Fibroblast of peridontal ligament (primary cell): ENCODE data around the gene PLCG2.
"Not testable (repeated sequence)": the region's sequence is repeated elsewhere in the genome, so short reads cannot be mapped to it uniquely, and the experiment has no call there.

ENCODE experiments used
- DNase-seq: peaks from one replicate; pipeline ENCODE4 v3.0.0-alpha.2; 2010; ENCODE audit errors: extremely low read depth

The PLCG2 gene

DNA sequence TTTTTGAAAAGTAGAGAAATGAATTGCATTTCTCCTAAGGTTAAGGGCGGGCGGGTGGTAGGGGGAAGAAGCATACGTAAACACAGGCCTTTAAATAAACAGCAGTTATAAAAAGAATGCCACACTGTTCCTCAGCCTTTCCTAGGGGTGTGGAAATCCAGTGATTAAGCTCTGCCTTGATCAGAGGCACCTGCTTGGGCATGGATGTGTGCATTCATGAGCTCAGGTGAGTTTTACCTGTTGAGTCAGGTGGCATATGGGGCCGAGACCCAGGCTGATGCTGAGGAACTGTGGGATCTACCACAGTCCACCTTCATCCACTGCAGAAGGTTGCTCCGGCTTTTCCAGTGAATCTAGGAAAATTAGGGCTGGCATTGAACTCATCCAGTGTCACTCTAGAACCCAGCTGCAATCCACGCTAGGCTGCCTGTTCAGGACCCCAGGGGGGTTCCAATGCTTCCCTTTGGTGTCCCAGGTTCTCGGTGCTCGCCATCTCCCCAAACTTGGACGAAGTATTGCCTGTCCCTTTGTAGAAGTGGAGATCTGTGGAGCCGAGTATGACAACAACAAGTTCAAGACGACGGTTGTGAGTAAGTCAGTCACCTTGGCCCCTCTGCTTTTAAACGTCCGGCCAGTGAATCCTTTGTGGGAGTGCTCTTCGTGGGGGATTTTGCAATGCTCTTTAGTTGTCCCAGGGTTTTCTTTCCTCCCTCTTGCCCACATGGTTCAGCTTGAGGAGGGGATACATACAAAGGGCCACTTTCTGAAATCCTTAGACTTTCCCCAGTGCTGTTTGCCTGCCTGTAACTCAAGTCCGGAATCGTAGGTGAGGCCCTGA, 159.5 kb downstream of the PLCG2 start:
- no peak for DNase-seq

DNA sequence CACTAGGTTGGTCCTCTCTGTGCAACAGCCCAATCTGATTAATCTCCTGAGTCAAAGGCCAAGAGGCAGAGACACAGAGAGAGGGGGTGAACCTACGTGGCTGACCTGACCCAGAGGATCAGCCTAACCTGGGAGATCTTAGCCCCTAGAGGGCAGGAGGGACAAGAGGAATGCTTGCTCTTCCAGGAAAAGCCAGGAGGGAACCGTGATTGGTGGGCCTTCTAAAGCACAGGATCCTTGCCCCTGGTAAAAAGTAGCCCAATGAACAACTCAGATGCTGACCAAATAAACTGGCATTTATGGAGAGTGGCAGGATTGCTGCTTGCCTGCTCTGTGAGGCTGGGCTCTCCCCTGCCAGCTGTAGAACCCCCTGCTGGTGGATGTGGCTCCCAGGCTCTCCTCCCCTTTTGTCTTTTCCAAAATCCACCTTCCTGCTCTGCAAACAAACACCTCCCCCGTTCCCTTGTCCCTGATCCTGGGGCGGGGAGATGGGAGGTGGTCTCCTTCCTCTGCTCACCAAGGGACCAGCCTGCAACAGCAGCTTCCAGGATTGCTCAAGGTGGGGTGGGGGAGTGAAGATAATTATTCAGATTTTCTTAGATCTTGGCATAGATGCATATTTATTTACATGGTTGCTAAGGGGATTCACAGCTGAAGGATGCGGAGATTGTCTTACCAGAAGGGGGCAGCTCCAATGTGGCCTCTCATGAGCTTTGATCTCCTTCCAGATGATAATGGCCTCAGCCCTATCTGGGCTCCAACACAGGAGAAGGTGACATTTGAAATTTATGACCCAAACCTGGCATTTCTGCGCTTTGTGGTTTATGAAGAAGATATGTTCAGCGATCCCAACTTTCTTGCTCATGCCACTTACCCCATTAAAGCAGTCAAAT, 160.3 kb downstream of the PLCG2 start:
- DNase-seq: no peak

DNA sequence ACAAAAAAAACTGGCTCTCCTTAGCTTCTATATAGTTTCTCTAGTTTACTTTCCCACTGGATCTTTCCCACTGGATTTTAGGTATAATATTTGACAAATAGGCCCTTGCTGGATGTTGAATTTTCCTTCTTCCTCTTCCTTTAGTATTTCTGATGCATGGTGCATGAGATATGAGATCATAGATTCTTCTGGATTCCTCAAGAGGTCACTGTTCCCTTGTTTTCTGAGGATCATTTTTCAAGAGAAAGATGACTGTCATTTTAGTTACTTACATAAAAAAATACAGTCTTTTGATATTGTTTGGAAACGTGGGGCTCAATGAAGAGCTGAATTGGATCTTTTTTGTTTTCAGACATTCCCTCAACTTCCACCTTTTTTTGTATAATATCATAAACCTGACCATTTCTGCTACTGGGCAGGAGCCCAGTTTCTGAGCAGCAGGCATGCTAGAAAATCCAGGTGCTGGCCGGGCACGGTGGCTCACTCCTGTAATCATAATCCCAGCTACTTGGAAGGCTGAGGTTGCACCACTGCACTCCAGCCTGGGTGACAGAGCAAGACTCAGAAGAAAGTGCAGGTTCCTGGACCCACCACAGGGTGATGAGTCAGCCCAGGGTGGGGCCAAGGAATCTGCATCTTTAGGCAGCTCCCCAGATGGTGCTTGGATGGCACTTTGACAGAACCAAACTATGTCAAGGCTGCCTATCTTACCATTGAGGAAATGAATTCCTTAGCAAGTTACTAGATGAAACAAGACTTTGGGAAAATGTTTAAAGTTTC, 161.9 kb downstream of the PLCG2 start:
- peak; percentile 78 for DNase-seq

DNA sequence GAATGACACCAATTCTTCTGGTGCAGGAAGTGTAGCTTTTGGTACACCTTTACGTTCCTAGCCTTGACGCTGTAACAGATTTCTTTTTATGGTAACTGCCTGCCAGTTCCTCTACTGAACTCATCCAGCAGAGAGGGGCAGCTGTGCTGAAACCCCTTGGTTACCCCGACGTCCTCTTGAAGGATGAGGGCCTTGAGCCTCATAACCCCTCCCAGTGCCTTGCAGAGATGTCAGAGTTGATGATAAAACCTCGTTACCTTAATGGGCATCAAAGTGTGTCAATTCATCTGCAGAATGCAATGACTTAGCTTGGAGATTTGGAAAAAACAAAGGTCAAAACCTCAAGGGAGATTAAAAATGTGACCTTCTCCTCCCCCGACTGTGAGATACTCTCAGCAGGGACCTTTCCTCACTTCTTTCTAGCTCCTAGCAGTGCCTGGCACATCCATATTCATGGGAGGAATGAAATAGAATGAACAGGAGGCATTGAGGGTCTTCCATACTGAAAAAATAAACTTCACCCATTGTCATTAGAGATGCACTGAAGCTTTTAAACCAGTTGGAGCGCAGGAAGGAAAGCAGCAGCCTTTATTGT, 163.0 kb downstream of the PLCG2 start:
- no peak for DNase-seq

DNA sequence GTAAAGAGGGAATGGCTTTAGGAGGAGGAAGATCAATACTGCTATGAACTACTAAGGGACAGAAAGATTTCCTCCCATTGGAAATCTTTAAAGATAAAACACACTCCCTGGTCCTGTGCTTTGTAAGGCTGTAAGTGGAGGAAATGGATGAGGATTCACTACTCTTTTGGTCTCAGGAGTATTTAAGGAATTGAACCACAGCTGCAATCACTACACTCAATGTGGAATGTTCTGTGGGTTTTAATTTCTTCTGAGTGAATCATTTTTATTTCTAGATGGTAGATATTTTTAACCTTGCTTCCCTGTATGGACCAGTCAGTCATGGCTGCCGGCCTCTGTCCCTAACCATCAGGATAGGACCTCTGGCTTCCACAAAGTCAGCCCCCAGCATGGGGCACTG, 166.6 kb downstream of the PLCG2 start:
- DNase-seq: peak; percentile 70

DNA sequence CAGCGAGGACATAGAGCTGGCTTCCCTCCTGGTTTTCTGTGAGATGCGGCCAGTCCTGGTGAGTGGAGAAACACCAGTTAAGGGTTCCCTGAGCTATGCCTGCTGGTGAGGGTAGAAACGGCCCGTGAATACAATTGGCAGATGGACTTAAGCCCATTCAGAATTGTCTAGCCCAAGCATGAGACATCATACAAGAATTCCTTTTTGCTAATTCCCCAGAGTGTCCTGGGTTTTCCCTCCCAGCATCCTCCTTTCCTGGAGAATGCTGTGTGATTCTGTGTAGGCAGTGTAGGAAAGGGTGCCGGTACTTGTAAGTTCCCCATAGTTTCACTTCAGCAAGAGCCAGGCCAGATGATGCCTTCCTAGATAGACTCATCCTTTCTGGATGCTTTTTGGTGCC, 167.1 kb downstream of the PLCG2 start:
- peak; percentile 68 for DNase-seq

DNA sequence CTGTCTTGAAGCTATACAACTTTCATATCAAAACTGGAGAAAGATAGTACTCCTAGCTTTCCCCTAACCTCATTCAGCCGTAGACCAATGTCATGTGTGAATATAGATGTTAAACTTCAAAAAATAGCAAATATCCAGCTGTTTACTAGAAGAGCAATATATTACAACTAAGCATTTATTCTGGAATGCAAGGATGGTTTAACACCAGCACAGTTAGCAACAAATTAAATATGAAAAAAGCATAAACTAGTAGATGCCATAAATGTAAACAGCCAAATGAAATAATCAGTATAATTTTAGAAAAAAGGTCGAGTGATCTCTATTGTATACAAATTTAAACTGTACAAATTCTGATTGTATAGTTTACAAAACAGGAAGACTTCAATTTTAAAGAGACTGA, 172.5 kb downstream of the PLCG2 start:
- DNase-seq: no peak

DNA sequence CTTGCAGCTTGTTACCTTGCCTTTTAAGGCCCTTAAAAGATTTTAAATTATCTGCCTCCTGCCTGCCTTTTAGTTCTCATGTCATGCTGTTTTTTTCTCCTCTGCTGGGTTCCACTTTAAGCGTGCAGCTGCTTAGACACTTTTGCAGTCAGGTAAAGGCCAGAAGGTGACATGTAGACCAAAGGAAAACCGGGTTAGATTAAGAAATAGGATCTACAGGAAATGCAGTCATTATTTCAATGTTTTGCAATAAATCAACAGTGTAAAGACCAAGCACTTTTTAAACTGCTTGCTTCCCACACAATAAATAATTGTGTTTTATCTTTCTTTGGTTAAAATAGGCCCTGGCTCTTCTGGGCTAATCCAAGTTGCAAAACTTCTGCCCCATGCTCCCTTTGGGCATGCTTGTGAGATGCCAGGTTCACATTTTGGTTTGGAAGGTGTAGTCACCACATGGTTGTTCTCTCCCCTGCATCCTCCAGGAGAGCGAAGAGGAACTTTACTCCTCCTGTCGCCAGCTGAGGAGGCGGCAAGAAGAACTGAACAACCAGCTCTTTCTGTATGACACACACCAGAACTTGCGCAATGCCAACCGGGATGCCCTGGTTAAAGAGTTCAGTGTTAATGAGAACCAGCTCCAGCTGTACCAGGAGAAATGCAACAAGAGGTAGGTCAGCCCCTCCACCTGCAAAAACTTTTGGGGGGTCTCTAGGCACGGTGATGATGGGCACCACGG, 177.3 kb downstream of the PLCG2 start:
- DNase-seq: peak; percentile 19

DNA sequence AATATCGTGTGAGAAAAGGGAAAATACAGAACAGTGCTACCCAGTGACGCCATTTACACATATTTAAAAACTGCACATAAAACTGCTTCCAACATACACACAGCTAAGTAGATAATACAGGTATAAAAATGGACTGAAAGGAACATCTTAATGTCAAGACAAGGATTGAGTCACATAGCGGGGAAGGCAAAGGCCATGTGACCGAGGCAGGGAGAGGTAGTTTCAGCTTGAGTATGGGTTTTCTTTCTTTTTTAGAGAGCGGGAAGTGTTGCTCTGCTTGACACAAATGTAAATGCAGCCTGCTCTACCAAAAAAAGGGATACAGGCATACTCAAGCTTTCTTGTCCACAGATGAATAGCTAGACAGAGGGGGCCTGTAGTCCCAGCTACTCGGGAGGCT, 185.7 kb downstream of the PLCG2 start:
- DNase-seq: no peak

DNA sequence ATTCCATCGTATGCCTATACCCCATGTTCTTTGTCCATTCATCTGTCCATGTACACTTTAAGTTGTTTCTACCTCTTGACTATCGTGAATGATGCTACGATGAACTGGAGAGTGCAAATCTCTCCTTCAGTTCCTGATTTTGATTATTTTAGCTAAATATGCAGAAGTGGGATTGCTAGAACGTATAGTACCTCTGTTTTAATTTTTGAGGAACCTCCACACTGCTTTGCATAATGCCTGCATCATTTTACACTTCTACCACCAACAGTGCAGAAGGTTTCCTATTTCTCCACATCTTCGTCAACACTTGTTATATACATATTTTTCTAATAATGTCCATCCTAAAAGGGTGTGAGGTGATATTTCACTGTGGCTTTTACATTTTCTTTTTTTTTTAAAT, 188.3 kb downstream of the PLCG2 start:
- no peak for DNase-seq

DNA sequence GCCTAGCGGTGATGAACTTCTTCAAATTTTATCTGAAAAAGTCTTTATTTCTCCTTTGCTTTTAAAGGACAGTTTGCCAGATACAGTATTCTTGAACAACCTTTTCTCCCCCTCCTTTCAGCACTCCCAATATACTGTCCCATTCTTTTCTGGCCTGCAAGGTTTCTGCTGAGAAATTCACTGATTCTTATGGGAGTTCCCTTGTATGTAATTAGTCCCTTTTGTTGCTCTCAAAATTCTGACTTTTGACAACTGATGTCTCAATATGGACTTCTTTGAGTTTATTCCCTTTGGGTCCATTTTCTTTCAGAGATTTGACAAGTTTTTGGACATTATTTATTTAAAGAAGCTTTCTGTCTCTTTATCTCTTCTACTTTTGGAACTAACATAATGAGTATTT, 192.8 kb downstream of the PLCG2 start:
- DNase-seq: no peak

DNA sequence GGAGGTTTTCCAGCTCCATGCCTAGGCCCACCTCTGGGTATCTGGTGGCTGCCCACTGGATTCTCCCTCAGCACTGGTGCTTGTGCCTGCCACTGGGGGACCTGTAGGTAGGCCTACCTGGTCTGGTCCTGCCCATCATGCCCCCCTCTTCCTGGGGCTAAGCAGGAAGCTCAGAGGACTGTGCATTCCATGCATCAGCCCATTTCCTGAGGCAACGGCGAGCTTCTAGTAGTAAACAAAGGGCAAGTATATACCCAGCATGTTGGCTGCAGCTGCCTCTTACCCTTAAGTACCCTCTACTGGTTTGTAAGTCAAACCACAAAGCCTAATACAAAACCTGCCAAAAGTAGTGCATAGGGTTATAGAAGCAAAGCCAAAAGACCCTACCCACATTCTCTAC, 194.6 kb downstream of the PLCG2 start:
- no peak for DNase-seq

DNA sequence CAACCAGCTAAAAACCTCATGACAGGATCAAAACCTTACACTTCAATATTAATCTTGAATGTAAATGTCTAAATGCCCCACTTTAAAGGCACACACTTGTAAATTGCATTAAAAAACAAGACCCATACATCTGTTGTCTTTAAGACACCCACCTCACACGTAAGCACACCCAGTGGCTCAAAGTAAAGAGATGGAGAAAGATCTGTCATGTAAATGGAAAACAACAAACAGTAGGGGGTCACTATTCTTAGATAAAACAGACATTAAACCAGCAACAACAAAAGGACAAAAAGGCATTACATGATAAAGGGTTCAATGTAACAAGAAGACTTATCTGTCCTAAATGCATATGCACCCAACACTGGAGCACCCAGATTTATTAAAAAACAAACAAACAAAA, 196.5 kb downstream of the PLCG2 start:
- DNase-seq: no peak

DNA sequence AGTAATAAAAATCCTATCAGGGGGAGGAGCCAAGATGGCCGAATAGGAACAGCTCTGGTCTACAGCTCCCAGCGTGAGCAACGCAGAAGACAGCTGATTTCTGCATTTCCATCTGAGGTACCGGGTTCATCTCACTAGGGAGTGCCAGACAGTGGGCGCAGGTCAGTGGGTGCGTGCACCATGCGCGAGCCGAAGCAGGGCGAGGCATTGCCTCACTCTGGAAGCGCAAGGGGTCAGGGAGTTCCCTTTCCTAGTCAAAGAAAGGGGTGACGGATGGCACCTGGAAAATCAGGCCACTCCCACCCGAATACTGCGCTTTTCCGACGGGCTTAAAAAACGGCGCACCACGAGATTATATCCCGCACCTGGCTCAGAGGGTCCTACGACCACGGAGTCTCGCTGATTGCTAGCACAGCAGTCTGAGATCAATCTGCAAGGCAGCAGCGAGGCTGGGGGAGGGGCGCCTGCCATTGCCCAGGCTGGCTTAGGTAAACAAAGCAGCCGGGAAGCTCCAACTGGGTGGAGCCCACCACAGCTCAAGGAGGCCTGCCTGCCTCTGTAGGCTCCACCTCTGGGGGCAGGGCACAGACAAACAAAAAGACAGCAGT, 198.3 kb downstream of the PLCG2 start:
- DNase-seq: not testable (repeated sequence)

DNA sequence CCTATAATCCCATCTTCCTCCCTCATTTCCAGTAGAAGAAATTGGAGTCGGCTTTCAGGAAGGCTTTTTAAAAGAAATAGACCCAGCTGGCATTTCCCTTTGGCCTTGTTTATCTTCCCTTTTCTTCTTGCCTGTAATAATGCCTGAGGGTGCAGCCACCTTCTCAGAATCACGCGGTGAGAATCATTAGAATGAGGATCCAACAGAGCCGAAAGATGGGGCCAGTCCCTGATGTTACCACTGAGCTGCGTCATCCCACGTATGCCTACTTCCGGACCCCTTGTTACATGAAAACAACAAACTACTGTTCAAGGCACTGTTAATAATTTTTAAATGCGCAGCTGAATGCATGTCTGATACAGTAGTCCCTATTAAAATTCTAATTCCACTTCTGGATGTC, 208.0 kb downstream of the PLCG2 start:
- no peak for DNase-seq

DNA sequence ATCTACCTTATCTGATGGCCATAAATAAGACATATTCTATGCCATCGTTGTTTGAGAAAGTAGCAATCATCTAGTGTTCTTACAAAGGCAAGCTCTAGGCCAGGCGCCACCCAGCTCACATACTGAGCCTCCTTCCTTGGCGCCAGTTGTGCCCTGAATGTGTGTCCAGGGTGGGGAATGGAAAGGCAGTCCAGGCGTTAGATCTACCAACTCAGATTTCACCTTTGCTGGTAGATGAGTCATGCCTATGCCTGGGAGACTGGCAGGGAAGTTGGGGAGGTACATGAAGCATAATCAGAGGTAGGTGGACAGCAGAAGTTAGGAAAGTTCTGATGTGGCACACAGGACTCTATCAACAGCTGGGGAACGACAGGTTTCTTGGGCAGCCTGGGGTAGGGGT, 208.6 kb downstream of the PLCG2 start:
- no peak for DNase-seq

DNA sequence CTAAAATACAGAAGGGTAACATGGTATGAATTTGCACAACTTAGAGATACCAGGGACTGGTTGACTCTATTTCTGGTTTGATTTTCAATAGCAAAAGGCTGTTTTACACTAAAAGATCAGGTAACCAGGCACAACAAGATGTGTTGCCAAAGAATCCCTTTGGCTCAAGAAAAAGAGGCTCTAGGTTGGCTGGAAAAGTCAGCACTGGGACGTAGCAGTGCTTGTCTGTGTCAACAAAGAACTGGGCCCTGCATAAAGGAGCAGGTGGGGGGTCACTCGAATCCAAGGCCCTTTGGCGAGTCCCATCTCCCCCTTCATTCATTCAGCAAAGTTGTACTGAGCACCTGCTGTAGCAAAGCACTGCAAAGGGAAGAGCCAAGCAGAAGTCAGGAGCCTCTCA, 213.8 kb downstream of the PLCG2 start:
- DNase-seq: no peak

DNA sequence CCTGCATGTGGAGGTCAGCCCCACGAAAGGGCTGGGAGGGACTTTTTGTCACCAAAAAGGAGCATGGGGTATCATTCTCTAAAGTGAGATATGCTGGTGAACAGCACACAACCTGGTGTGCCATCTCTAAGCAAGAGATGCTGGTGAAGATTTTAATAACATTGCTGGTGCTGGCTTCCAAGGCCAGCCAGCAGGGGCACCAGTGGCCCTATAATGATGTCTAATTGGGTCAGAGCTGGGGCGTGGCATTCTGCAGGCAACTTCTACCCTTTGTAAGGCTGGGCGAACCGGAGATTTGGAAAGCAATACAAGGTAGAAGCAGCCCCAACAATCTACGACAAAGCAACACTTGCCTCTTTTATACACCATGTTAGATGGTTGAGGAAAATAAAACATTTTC, 215.4 kb downstream of the PLCG2 start:
- DNase-seq: no peak

DNA sequence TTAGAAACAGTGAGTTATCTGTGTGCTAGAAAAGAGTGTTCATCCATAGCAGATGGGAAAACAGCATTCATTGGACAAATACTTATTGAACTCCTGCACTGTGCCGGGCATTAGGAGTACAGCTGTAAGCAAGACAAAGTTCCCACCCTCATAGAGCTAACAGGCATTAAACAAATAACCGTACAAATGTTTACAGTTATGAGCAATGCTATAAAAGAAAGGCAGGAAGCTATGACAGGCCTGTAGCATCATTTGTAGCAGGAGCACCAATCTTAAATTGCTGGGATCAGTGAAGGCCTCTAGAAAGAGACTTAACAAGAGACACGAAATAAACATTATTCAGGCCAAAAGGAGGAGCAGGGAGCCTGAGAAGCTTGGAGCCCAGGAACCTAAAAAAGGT, 216.6 kb downstream of the PLCG2 start:
- DNase-seq: no peak

DNA sequence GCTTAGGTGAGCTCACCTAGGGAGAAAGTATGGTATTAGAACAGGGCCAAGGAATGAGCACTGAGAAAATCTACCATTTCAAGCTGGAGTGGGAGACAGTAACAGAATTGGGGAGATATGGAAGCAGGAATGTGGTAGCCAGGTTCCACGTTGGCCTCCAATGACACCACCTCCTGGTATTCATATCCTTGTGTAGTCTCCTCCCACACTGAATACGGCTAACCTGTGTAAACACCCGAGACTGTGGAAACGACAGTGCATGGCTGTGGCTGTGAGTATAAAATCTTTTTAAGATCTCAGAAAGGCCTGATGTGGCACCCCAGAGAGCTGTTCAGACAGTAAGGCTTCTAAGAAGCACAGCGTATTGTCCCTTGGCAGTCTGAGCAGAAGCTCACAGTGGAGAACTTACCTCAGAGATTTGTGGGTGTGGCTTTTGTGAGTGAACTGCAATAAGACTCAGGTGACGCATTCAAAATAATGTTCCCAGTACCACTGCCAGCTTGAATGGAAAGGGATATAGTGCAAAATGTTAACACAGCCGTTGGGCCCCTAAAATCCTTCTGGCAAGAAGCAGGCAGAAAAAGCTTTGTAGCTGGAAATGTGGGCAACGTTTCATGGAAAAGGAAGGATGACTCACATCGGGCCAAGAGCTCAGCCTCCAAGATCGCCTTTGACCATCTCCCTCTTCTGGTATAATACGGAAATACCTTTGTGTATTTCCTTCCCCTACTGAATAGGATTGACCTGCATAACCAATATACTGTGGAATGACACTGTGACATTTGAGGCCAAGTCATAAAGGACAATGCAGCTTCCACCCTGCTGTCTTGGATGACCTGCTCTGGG, 217.8 kb downstream of the PLCG2 start:
- peak; percentile 63 for DNase-seq
